Stimulated activated CD4-positive, alpha-beta T cell treated with anti-CD3 and anti-CD28 coated beads, Interleukin-2, amount 100 ng/mL, for 4 hours (primary cell): Measurements from ENCODE around the gene ITGA11.

Source experiments
- DNase-seq: peaks from one replicate; pipeline ENCODE4 v3.0.0-alpha.2; 2020; ENCODE audit warnings: low read depth

Gene ITGA11

GRCh38 chr15:68310804-68311463 lies 121.0 kb downstream of the ITGA11 start:
- no peak for DNase-seq

DNA sequence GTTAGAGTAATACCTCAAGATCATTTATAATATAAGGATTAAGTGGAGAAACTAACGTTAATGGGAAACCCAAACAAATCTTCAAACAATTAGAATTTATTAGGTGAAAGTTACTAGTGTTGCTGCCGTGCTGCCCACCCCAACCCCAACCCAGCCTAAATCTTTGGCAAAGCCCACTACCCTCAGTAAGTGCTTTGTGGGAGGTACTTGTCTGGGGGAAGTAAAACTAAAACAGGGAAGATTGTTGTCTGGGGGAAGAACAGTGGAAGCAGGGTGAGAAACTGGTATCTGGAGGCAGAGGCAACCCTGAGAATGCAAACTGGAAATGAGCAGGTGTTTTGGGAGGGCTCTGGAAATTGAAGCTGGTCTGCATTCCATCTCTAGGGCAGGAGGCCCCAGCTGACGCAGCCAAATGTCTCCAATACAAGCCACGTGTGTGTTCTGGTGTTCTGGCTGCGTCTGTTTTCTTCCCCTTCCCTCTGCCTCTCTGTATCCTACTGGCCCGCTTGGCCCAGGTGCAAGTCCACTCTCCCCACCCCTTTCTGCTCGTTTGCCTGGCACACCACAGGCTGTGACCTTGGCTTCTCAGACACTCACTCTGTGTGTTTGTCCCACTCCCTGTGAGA lies 121.7 kb downstream of the ITGA11 start:
- DNase-seq: no peak

DNA sequence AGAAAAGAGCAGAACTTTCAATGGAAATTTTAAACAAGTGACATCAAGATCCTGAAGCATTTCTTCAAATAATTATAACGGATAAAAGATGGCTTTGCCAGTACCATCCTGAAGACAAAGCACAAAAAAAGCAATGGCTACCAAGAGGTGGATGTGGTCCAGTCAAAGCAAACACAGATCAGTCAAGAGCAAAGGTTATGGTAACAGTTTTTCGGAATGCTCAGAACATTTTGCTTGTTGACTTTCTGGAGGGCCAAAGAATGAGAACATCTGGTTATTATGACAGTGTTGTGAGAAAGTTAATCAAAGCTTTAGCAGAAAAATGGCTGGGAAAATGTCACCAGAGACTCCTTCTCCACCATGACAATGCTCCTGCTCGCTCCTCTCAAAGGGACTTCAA lies 122.9 kb downstream of the ITGA11 start:
- DNase-seq: no peak

DNA sequence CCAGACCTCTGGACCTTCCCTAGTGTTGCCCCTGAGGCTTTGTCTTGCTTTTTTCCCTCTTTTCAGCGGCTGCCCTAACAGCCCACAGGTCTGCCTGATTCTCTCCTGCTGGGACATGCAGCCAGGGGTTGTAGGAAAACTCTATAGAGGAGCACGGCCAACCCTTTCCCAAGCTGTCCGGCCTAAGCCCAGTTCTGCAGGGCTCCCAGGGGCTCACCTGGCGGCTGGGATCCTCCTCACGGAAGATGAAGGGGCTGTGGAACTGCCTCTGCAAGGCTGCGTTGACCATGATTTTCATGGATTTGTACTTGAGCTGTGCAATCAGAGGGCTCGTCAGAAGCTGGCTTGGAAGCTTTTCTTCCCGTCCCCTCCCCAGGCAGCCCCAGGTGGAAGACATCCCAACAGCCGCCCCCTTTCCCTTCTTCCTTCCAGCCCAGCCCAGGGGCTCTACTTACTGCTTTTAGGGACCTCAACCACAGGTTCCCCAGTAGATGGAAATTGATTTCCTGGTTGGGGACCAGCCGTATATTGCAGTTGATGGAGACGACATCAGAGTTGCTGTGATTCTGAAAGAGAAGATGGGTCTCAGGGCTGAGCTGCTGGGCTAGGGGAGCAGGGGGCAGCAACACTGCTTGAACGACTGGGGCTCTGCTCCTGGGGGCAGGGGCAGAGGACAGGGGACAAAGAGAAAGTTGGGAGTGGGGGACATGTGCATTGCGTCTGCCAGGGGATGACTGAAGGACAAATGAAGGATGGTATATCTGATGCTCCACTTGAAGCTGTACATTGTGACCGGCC lies 124.6 kb downstream of the ITGA11 start:
- DNase-seq: no peak

GRCh38 chr15:68305420-68305871 lies 126.5 kb downstream of the ITGA11 start:
- DNase-seq: no peak

DNA sequence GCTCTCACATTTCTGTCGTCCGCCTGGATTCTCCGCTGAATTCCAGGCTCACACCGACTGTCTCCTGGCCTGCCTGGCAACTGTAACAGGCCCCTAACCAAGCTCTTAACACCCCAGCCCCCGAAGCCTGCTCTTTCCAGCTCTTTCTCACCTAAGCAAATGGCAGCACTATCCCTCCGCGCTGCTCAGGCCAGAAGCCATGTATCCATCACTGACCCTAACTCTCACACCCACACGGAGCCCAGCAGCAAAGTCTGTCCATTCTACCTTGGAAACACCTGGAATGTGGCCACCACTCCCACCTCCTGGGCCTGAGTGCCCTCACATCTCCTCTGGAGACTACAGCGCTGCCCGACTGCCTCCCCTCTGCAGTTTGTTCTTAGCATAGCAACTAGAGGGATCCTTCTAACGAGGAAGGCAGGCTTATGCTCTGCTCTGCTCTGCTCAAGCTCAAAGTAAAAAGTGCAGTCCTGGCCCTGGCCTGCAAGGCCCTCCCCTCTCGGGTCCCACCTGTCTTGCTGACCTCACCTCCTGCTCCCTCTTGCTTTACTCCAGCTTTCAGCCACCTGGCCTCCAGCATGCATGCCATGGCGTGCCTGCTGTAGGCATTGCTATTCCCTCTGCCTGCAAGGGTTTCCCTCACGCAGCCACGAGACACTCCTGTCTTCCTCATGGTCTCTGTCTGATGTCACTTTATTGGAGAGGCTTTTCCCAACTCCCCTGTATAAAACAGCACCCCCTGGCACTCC lies 127.2 kb downstream of the ITGA11 start:
- DNase-seq: no peak

DNA sequence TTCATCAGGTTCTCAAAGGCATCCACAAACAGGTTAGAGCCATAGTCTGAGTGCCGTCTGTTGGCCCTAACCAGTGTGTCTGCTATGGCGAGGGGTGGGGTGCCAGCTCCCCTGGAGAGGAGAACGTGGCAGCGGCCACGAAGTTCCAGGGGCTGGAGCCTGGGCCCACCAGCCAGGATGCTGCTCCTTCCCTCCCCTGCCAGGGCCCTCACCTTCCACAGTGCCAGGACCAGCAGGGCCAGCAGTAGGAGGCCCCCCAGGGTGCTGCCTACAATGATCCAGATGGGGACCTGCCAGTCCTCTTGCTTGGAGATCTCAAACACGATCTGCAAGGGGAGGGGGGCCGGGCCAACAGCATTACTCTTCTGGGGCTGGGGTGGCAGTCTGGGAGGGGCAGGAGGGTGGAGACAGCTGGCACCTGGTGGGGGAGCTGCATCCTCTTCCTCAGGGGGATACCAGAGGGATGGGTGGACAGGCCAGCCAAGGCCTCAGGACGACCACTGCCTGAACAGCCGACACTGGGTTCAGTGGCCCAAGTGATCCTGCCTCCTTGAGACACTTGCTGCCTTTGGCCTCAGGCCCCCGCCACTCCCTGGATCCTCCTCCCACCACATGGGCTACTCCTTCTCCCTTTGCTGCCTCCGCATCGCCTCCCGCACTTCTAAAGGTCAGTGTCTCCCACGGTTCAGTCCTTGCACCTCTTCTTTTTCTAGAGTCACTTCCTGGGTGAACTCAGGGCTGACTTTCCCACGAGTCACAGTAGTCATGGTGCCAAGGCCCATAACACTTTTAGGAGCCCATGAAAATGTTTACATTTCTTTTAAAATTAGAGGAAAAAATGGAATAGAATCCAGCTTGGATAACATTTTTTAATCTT lies 128.2 kb downstream of the ITGA11 start:
- DNase-seq: no peak

GRCh38 chr15:68303134-68303533 lies 128.8 kb downstream of the ITGA11 start:
- no peak for DNase-seq

DNA sequence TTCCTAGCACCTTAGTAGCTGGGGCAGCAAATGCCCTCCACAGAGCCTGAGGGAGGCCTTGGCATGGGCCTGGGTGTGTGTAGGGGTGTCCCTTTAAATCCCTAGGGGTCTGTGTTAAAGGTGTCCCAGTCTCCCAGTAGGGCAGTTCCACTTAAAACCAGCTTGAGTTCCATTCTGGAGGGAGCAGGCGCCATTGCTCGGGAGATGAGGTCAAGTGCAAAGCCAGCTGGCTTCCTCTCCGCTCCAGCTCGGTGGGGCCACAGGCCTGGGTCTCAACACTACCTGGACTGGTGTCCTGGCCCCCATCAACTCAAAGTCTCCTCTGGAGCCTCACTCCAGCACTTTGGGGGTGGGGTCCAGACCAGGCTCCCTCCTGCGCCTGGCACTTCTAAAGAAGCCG lies 129.2 kb downstream of the ITGA11 start:
- DNase-seq: no peak

DNA sequence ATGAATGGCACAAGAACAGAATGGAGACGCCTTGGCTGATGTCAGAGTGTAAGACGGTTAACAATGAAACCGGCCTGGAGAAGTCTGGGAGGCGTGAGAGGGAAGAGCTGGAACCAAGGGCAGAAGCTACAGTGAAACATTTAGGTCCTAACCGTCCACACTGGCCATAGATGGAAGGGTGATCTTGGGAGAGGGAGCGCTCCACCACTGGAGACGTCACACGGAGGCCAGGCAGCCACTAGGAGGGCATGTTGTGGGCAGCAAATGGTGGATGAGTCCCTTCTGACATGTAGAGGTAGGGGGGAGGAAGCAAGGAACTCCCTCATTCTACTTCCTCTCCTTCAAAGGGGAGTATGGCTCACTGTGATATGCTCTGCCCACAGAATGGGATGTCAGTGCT lies 130.7 kb downstream of the ITGA11 start:
- no peak for DNase-seq

GRCh38 chr15:68300115-68300940 lies 131.6 kb downstream of the ITGA11 start:
- DNase-seq: no peak

DNA sequence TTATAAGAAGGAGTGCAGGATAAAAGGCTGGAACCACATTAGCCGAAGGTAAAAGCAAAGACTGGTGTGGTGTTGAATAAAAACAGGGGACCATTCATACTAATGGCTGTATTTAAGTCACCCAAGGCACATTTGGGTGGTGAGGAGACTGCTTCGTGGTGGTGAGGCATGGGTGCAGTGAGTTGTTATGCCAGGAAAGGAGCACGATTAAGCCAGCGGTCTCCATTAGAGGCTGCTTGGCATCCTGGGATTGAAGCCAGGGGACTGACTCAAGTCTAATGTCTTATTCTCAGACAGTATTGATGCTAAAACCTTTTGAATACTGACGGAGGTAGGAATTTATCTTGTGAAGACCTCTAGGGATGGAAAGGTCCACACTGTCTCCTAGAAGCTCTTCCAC lies 132.5 kb downstream of the ITGA11 start:
- no peak for DNase-seq

- DNase-seq: no peak
Observed at GRCh38 chr15:68298882-68299381, 133.0 kb downstream of the ITGA11 start.

DNA sequence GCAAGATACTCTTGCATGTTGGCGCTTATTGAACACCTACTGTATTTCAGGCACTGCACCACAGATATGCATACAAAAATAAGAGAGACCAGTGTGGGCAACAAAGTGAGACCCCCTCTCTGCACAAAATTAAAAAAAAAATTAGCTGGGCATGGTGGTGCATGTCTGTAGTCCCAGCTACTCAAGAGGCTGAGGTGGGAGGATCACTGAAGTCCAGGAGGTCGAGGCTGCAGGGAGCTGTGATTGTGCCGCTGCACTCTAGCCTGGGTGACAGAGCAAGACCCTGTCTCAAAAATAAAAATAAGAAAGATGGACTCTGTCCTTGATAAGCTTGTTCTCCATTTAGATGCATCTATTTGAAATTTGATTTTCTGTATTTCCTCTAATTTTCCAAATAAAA lies 133.6 kb downstream of the ITGA11 start:
- no peak for DNase-seq

DNA sequence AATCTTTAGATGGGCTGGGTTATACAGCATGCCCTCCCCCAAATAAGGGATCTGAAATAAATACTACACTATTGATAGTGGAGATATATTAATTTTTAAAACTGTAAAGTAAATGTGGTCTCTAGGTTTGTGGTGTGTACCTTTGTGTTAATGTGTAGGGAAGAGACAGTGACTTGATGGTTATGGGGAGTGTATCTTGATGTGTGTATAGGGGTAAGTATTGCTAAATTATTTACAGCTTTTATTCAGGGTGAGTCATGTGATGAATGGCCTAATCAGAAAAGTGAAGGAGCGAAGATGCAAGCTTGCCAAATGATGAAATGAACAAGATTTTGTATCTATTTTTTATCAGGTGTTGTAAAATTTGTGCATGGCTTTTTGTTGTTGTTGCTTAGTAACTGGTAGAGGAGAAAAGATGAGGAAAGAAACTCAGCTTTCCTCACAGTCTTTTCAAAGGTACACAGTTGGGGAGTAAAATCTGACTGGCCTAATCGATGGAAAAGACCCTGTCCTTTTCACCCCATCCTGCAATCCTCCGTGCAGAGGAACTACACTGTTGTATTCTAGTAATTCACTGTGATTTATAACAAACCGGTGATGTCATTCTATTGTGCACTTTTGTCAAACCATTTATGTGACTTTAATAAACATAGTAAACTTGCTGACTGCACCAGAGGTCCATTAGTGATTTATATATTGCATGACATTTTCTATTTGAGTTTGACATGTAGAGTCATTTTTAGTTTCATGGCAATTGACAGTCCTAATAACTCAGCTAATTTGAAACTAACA lies 136.8 kb downstream of the ITGA11 start:
- DNase-seq: no peak

GRCh38 chr15:68292967-68293366 lies 139.0 kb downstream of the ITGA11 start:
- DNase-seq: no peak

DNA sequence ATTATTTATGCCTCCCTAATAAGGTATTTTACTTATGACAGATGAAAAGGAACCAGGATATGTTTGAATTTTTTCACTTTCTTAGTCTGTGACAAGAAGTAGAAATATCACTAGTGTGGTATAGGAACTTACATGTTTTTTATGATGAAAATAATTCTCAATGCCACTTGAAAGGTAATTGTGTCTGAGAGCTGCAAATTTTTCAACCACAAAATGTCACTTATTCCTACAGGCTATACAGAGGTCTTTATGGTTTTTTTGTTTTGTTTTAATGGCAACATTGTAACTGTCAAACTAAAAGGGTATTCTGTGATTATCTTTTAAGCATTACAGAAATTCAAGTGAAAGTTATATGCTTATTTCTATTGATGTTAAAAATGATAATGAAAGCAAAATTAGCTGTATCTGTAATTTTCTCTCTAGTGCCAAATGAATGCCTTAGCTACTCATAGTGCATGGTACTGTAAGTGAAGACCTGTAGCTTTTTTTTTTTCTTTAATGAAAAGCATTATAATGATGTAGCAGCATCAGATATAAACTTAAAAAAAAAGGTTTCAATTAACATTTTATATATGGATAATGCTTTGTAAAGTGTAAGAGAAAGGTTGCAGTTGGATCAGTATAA lies 139.7 kb downstream of the ITGA11 start:
- DNase-seq: no peak

GRCh38 chr15:68290715-68291114 lies 141.2 kb downstream of the ITGA11 start:
- no peak for DNase-seq
